Measurements from ENCODE around the gene PBX1. TPM values are rescaled to one million over a fixed set of nuclear protein-coding genes. Genes with fewer than 3 reads are reported as not detected.

The PBX1 gene
- total RNA-seq, 1 donor from 2014 or later: 44.2 TPM

DNA sequence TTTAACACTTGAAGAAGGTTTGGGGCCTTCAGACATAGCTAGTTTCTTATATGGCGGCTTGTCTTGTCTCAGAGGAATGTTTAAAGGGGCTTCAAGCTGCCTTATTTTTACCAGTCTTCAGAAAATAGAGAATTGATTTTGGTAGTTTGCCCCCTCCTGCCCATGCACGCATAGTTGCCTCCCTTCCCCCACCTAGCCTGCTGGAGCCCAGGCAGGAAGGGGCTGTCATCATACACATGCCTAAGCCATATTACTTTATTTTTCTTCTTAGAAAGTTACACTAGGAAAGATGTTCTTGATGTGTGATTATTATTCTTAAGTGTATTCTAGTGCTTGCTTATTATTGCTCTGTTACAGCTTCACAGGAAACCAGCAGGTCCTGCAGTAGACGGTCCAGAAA, 18.3 kb downstream of the PBX1 start:
- no peak overlapping the region for H3K4me3 Mint-ChIP-seq (ENCODE audit: unreplicated experiment)
- TF ChIP-seq, protein P1, sequence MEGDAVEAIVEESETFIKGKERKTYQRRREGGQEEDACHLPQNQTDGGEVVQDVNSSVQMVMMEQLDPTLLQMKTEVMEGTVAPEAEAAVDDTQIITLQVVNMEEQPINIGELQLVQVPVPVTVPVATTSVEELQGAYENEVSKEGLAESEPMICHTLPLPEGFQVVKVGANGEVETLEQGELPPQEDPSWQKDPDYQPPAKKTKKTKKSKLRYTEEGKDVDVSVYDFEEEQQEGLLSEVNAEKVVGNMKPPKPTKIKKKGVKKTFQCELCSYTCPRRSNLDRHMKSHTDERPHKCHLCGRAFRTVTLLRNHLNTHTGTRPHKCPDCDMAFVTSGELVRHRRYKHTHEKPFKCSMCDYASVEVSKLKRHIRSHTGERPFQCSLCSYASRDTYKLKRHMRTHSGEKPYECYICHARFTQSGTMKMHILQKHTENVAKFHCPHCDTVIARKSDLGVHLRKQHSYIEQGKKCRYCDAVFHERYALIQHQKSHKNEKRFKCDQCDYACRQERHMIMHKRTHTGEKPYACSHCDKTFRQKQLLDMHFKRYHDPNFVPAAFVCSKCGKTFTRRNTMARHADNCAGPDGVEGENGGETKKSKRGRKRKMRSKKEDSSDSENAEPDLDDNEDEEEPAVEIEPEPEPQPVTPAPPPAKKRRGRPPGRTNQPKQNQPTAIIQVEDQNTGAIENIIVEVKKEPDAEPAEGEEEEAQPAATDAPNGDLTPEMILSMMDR (IDR thresholded peaks at IDR 0.05; ENCODE audit: unreplicated experiment): no peak
- H3K4me1 Mint-ChIP-seq (ENCODE audit: unreplicated experiment): peaks cover 27% of the 10 kb centered on the region
- no peak overlapping the region for H3K27ac Mint-ChIP-seq (ENCODE audit: unreplicated experiment)
- peaks cover 4% of the 10 kb centered on the region for H3K36me3 Mint-ChIP-seq (ENCODE audit: low read depth, unreplicated experiment)
- no peaks in the 10 kb centered on the region for H3K9me3 Mint-ChIP-seq (ENCODE audit: unreplicated experiment)
- no peak for DNase-seq (ENCODE audit: low spot score)
- H3K27me3 Mint-ChIP-seq (ENCODE audit: unreplicated experiment): peaks cover 4% of the 10 kb centered on the region

DNA sequence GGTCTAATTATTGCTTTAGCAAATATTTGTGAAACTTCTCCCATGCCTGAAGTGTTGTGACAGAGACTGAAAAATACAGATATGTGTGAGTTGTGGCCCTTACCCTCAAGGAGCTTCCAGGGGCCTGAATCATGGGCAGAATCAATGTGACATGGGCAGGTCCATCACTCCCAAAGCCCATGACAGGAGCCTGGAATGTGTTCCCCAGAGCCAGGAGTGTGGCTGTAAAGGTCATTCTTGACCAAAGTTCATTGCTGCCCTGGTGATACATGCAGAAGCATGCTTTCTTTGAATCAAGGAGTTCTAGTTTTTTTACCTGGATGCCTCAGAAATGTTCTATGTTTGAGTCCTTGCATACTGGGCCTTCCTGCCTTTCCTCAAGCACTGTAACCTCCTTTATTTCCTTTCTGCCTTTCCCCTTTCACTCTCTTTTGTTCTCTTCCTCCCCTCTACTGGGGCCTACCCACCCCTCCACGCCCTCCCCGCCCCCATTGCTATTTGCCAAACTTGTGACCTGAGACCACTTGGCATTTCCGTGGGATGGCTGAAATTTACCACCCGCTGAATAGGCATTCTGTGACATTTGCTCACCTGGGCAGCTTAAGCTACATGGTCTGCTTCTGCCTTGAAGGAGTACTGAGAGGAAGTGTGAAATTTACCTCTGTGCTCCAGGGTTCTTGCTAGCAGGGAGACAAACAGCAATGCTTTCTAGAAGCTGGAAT, 19.7 kb downstream of the PBX1 start:
- no peak overlapping the region for H3K4me3 Mint-ChIP-seq (ENCODE audit: unreplicated experiment)
- no peak for DNase-seq (ENCODE audit: low spot score)
- H3K27me3 Mint-ChIP-seq (ENCODE audit: unreplicated experiment): peaks cover 4% of the 10 kb centered on the region
- no peak overlapping the region for H3K27ac Mint-ChIP-seq (ENCODE audit: unreplicated experiment)
- H3K9me3 Mint-ChIP-seq (ENCODE audit: unreplicated experiment): no peaks in the 10 kb centered on the region
- H3K4me1 Mint-ChIP-seq (ENCODE audit: unreplicated experiment): peaks cover 29% of the 10 kb centered on the region
- TF ChIP-seq, protein P1 (IDR thresholded peaks at IDR 0.05; ENCODE audit: unreplicated experiment): no peak
- peaks cover 4% of the 10 kb centered on the region for H3K36me3 Mint-ChIP-seq (ENCODE audit: low read depth, unreplicated experiment)

DNA sequence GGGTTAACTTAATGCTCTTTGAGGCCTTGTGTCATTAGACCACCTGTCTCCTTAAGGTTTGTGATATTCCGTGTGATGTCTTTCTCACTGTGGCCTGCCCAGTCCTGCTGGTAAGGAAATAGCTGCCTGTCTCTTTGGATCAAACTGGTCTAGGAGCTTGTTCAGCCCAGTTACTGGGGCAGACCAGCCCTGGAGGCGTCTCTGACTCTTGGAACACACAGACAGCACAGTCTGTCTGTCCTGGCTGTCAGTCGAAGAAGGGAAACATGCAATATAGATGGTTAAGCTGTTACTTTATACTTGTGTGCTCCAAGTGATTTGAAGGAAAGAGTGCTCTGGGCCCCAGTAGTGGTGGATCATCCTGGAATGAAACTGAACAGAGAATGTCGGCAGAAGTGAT, 20.4 kb downstream of the PBX1 start:
- DNase-seq (ENCODE audit: low spot score): no peak
- peaks cover 4% of the 10 kb centered on the region for H3K27me3 Mint-ChIP-seq (ENCODE audit: unreplicated experiment)
- no peaks in the 10 kb centered on the region for H3K9me3 Mint-ChIP-seq (ENCODE audit: unreplicated experiment)
- H3K4me3 Mint-ChIP-seq (ENCODE audit: unreplicated experiment): no peak overlapping the region
- no peak overlapping the region for H3K27ac Mint-ChIP-seq (ENCODE audit: unreplicated experiment)
- peaks cover 29% of the 10 kb centered on the region for H3K4me1 Mint-ChIP-seq (ENCODE audit: unreplicated experiment)
- TF ChIP-seq, protein P1 (IDR thresholded peaks at IDR 0.05; ENCODE audit: unreplicated experiment): no peak
- peaks cover 4% of the 10 kb centered on the region for H3K36me3 Mint-ChIP-seq (ENCODE audit: low read depth, unreplicated experiment)

DNA sequence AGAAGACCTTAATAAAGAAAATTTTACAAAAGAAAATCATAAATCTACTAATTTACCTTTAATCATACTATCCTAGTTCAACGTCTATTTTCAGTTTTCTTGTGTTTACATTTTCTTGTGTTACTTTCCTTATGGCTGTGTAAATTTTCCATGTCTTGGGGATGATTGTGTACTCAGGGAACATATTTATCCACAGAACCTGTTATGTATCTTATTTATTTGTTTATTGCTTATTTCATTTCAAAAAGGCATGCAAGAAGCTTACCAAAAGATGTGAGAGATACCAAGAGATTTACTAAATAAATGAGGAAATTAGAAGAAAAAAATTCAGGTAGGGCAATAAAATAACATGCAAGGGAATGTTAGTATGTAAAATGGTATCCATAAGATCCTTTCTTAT, 22.8 kb downstream of the PBX1 start:
- Mint-ChIP-seq H3K27me3 (ENCODE audit: unreplicated experiment) (peaks cover 1% of the 10 kb centered on the region), H3K4me3 (ENCODE audit: unreplicated experiment) (no peak overlapping the region), H3K36me3 (ENCODE audit: low read depth, unreplicated experiment) (peaks cover 4% of the 10 kb centered on the region), H3K4me1 (ENCODE audit: unreplicated experiment) (peaks cover 21% of the 10 kb centered on the region), H3K27ac (ENCODE audit: unreplicated experiment) (no peak overlapping the region), H3K9me3 (ENCODE audit: unreplicated experiment) (no peaks in the 10 kb centered on the region)
- DNase-seq (ENCODE audit: low spot score): no peak
- TF ChIP-seq, protein P1 (IDR thresholded peaks at IDR 0.05; ENCODE audit: unreplicated experiment): no peak

DNA sequence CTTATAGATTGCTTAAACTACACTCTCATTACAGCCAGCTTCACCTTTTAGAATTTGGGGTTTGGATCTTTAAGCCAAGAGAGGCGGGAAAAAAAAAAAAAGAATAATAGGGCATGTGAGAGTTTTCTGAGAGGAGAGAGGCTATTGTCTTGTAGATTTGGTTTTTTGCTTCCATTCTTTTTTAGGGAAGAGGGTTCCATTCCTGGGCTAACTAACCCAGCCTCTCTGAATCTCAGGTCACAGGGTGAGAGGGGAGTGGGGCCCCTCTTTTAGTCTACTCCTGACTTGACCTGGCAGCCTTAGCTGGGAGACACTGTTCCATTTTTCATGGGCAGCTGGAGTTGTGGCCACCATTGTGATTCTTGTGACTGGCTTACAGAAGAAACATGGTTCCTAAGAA, 24.2 kb downstream of the PBX1 start:
- TF ChIP-seq, protein P1 (IDR thresholded peaks at IDR 0.05; ENCODE audit: unreplicated experiment): no peak

More for the DNA sequence above, 24.2 kb downstream of the PBX1 start:
- H3K9me3 Mint-ChIP-seq (ENCODE audit: unreplicated experiment): no peaks in the 10 kb centered on the region
- no peak for DNase-seq (ENCODE audit: low spot score)
- no peak overlapping the region for H3K4me3 Mint-ChIP-seq (ENCODE audit: unreplicated experiment)
- H3K27ac Mint-ChIP-seq (ENCODE audit: unreplicated experiment): no peak overlapping the region
- H3K4me1 Mint-ChIP-seq (ENCODE audit: unreplicated experiment): peaks cover 13% of the 10 kb centered on the region
- peaks cover 6% of the 10 kb centered on the region for H3K36me3 Mint-ChIP-seq (ENCODE audit: low read depth, unreplicated experiment)
- peaks cover 1% of the 10 kb centered on the region for H3K27me3 Mint-ChIP-seq (ENCODE audit: unreplicated experiment)
